NCI-H510A treated with DMSO at 0.1 percent for 48 hours (cell line): ENCODE measurements around the gene ACAP1.
A peak's percentile ranks its signal among the peaks of the same experiment; 100 is the strongest.
"Not testable (repeated sequence)": the region's sequence is repeated elsewhere in the genome, so short reads cannot be mapped to it uniquely, and the experiment has no call there.

ENCODE experiments used
- DNase-seq: peaks from one replicate; lab custom pipeline; 2025; lab: John Stamatoyannopoulos, UW

ACAP1 gene

DNA sequence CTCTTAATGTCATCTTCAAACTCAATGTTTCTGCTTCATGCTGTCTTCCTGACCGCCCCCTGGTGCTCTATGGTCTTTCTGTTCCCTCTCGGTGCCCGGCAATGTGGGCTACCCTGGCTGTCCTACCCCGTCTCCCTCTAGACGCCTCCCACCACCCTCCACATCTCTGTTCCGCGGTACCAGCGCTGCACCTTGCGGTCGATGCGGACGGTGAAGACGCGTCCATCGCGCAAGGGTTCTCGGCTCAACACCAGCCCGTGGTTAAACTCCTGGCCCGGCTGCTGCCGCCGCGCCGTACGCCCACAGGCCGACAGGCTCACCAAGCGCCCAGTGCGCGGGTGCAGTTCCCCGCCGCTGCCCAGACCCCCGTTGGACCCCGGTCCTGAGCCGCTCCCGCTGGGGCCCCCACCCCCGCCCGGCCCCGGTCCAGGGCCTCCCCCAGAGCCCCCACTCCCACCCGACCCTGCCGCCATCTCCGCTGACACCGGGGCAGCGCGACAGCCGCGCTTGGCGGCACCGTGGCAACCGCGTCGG is 7.4 kb upstream of the ACAP1 start, which contains the start of gene NEURL4:
NEURL4 (minus strand) TSS at position 496 of the 534 bp plus-strand sequence; CDS start at position 473, 23 bp downstream.
- no peak for DNase-seq

DNA sequence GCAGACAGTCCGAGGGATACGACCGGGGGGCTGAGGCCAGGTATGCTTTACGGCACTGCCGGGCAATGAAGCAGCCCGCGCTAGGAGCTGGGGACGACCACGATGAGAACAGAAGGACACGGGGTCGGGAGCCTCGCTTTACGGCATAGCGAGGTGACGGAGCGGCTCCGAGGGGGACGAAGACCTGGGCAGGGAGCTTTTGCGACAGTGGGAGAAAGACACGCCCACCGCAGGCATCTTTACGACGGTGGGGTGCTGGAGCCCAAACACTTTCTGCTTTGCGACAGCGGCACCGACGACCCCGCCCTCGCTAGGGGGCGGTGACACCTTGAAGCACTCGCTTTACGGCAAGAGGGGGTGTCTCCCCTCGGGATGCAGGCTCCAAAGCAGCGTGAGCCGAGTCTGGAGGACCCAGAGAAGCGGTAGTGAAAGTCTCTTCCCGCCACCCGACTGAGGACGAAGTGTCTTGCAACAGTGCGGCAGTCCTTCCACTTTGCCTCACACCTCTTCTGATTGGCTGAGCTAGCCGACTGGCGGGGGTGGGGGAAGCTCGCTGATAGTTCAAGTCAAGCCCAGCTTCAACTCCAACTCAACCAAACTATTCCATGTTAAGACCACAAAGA is 6.8 kb upstream of the ACAP1 start:
- peak; percentile 97 for DNase-seq

DNA sequence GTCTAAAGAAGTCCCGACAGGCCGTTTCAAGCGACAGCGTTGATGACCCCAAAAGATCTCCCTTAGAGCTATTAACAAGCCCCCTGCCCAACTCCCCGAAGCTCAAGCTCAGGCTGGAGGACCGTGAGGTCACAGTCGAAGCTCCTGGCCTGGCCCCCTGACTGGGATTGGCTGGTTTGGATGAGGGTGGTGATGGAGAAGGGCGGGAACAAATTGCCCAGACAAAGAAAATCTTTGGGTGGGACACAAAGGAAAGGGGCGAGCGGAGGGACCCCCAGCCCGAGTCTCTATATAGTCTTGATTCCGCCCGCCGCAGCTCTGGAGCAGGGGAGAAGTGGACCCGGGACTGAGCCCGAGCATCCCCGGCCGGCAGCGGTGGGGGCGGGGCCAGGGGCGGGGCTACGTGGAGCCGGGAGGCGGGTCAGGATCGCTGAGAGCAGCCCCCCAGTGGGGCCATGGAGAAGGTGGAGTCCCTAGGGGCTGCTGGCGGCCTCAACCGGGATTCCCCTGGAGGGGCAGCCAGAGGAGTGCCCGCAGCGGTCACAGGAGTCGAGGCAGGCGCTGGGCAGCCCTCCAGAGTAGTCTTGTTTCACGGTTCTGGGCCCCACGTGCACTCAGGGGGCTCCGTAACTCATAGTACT is 6.2 kb upstream of the ACAP1 start:
- peak; percentile 89 for DNase-seq

DNA sequence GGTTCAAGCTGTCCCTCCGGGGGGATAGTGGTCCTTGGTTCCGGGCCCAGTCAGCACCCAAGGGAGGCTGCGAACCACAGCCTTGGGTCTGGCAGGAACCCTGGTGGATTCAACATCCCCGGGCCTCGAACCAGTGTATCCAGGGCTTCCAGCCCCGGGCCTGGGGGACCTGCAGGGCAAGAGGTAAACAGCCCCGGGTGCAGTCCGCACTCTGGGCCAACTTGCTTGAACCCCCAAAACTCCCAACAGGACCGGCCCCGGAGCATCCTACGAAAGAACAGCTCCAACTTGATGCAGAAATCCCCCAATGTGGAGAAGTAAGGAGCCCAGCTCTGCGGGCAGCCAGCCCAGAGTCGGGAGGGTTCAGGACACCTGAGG is 5.7 kb upstream of the ACAP1 start:
- no peak for DNase-seq

DNA sequence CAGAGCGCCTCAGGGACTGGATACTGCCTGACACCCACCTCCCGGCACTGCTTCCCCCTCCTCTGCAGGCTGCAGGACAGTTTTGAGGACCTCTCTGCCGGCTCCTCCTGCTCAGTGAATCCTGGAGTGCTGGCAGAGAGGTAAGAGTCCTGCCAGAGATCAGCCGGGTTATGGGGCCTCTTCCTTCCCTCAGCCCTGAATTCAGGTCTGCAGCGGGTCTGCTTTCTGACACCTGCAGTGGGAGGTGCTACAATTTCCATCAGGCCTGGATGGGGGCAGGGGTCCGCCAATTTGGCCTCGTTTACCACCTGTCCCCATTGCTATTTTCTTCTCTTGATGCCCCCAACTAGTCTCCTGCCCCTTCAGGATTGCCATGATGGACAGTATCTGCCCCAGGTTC is 4.2 kb upstream of the ACAP1 start:
- DNase-seq = no peak

DNA sequence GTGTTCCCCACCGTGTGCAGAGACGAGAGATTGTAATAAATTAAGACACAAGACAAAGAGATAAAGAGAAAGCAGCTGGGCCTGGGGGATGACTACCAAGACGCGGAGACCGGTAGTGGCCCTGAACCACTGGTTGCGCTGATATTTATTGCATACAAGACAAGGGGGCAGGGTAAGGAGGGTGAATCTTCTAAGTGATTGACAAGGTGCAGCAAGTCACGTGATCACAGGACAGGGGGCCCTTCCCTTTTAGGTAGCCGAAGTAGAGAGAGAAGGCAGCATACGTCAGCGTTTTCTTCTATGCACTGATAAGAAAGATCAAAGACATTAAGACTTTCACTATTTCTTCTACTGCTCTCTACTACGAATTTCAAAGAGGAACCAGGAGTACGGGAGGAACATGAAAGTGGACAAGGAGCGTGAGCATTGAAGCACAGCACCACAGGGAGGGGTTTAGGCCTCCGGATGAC is 3.7 kb upstream of the ACAP1 start:
- not testable (repeated sequence) for DNase-seq

DNA sequence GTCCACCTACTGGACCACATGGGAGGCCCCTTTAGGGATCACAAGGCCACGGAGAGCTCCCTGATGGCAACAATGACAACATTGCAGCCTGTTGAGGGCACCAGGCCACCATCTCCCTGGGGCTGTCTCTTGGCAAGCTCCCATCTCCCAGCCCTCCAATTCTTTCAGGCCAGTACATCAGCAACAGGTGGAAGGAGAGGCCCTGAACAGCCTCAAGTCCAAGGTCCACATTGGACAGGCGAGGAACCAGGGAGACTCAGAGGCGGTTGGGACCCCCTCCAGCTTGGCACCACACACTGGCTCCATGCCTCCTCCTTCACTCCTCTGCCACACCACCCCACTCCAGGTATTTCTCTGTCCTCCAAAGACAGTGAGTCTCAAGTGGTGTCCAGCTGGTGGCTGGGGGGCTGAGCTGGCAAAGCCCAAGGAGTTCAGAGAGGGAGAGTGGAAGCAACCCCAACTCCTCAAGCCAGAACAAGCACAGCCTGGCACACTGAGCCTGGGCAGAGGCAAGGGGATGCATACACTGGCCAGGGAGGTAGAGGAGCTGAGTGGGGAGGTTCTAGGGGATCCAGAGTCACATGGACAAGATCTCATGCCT is 1.3 kb upstream of the ACAP1 start:
- no peak for DNase-seq

DNA sequence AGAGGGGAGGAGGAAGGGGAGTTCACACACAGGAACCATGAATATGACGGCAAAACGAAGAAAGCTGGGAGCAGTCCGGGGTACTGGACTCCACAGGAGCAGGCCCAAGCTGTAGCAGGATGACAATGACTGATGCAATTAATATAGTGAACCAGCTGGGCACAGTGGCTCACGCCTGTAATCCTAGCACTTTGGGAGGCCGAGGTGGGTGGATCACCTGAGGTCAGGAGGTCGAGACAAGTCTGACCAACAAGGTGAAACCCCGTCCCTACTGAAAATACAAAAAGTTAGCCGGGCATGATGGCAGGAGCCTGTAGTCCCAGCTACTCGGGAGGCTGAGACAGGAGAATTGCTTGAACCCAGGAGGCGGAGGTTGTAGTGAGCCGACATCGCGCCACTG is 564 bp upstream of the ACAP1 start:
- not testable (repeated sequence) for DNase-seq

DNA sequence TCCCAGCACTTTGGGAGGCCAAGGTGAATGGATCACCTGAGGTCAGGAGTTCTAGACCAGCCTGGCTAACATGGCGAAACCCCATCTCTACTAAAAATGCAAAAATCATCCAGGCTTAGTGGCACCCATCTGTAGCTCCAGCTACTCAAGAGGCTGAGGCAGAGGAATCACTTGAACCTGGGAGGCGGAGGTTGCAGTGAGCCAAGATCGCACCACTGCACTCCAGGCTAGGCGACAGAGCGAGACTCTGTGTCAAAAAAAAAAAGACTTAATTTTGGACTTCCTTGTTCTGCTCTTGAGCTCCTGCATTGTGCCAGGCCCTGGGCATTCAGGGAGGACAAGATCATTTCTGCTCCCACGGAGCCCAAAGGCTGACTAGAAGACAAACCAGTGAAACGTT is 1.3 kb downstream of the ACAP1 start:
- not testable (repeated sequence) for DNase-seq

DNA sequence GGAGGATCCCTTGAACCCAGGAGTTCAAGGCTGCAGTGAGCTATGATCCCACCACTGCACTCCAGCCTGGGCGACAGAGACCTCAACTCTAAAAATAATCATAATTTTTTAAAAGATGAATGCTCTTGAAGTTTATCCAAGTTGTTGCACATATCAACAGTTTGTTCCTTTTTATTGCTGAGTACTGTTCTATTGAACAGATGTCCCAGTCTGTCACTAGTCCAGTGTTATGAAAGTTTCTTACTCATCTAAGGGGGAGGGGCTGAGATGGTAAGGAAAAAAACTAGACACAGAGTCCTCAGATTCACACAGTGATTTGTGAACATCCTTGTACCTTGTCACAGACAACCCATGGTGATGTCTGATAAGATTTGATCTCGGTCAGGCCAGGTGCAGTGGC is 3.9 kb downstream of the ACAP1 start:
- DNase-seq = no peak

DNA sequence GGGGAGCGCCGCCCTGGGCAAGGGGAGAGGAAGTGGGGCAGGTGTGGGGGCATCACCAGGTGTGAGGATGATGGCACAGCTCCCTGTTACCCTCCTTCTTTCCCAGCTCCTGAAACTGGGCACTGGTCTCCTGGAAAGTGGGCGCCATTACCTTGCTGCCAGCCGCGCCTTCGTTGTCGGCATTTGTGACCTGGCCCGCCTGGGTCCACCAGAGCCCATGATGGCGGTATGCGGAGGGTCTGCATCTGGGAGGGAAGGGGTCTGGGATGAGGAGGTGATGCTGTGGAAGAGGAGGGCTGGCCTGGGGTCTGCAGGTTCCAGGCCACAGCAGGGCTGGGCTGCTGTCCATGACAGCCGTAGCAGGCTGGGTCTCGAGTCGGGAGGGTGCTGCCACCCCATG is 5.5 kb downstream of the ACAP1 start:
- DNase-seq = no peak

DNA sequence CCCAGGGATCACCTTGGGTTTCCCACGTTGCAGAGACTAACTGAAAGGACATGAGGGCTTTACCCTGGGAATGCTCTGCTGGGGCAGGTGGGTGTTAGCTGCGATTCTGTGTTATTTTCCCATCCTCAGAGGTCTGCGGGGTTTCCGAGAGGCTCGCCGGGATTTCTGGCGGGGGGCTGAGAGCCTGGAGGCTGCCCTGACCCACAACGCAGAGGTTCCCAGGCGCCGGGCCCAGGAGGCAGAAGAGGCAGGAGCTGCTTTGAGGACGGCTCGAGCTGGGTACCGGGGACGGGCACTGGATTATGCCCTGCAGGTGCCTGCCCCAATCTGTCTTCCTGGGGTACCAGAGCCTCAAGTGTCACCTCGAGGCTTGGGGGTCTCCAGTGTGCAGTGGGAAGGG is 6.9 kb downstream of the ACAP1 start:
- DNase-seq = no peak

DNA sequence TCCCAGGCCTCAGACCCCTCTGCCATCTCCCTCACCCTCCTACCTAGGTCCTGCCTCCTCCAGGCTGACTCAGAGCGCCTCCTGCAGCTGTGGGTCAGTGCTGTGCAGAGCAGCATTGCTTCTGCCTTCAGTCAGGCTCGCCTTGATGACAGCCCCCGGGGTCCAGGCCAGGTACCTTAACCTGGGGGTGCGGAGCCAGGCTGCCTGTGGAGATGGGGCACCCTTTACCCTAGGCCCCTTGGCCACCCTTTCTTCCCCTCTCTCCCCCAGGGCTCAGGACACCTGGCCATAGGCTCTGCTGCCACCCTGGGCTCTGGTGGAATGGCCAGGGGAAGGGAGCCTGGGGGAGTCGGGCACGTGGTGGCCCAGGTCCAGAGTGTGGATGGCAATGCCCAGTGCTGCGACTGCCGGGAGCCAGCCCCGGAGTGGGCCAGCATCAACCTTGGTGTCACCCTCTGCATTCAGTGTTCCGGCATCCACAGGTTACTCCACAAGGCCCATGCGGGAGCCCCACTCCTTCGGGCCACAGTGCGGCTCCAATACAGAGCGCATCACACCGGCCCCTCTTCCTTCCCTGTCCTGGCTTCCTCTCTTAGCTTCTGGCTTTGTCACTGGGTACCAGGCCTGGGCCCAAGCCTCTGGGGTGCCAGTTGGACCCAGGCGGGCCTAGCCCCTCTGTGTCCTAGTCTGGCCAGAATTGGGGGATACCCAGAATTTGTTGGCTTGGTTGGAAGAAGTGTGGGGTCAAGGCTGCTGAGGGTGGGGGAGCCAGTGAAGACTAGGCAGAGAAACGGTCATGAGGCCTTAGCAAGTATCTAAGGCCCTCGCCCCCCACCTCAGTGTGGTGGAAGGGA is 10.7 kb downstream of the ACAP1 start:
- DNase-seq = no peak

DNA sequence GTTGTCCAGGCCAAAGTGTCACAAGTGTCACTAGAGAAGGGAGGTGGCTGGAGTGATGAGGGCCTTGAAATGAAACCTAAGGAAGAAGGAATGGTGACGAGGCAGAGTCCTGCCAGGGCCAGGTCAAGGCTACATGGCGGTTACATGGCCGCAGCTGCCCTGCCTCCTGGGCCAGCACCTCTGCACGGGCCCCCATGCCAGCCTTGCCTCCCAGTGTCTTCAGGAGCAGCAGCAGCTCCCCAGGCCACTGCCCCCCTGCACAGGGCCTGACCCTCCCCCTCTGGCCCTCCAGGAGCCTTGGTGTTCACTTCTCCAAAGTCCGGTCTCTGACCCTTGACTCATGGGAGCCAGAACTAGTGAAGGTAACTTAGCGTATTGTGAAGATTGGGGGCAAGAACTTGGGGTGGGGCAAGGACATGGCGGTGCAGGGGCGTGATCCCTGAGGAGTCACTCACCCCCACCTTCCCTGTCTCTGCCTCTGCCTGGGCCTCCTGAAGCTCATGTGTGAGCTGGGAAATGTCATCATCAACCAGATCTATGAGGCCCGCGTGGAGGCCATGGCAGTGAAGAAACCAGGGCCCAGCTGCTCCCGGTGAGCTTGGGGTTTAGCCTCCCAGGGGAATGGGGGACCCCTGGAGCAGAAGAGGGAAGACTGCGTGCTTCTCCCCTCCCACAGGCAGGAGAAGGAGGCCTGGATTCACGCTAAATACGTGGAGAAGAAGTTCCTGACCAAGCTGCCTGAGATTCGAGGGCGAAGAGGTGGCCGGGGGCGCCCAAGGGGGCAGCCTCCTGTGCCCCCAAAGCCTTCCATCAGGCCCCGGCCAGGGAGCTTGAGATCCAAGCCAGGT is 11.5 kb downstream of the ACAP1 start:
- DNase-seq = no peak

DNA sequence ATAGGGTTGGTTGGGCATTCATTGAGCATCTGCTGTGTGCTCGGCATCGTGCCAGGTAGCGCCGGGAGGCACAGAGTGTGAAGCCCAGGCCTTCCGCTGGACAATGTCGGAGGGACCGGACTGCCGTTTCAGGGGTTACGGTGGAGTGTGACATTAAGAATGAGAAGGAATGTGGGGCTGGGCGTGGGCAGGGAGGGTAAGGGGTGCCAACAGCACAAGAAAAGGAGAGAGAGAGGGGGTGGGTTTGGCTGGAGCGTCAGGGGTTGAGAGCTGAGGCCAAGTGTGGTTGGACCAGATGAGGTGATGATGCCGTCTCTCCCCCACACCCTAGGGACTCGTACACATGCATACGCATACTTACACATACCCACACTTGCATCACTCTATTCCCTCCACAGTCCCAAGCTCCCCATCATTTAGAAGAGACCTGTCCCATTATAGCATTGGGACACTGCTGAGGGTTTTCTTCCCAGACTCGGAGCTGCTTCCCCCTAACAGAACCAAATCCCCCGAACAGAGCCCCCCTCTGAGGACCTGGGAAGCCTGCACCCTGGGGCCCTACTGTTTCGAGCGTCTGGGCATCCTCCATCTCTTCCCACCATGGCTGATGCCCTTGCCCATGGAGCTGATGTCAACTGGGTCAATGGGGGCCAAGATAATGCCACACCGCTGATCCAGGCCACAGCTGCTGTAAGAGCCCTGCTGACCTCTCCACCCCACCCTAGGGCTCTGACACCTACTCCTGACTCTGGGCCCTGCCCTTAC is 12.3 kb downstream of the ACAP1 start:
- DNase-seq = no peak

DNA sequence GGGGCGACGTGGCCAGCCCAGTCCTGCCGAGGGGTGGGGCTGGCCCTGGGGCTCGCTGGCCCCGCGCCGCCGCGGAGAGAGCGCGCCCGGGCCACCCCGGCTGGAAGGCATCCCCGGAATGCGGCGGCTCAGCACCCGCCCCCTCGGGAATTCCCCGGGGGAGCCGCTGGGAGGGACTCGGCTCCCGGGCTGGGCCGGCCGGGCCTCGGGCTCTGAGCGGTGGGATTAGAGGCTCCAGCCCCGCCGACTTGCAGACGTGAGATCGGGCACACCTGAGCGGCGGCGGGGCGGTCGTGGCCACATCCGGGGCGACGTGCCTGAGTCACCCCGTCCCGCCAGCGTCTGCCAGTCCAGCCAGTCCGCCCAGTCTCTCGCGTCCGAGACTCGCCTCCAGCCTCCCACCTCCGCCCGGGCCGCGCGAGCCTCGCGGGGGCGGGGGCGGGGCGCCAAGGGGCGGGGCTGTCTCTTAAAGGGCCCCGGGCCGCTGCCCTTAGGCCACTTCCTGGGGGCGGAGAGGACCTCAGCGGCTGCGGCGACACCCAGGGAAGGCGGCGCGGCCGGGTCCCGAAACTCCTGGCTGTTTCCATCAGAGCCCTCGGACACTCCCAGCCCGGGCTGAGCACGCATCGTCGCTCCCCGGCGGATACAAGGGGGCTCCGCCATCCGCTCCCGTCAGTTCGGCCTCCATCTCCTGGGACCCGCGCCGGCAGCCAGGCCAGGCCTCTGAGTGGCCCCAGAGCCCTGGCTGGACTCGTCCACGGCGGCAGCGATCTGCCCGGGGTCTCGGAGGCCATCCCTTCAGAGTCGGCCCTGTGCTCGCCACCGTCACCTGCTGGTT is 15.6 kb downstream of the ACAP1 start, which contains the start of gene KCTD11:
KCTD11 (plus strand) TSS at position 498 of the 838 bp plus-strand sequence.
- DNase-seq = peak; percentile 44

DNA sequence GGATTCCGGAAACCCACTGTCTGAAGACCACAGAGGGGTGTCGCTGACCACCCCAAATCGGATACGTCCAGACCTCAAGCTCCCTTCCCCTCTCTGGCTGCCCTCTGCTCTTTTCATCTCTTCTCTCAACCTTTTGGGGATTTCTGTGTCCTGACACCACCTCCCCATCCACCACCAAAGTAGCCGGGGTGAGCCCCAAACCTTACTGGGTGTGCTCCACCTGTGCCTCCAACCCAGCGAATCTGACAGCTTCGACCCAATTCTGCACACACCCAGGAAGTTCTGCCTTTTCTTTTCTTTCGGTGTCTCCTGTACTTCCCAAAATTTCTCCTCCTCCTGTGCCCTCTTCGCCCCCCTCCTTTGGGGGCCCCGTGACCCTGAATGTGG is 16.2 kb downstream of the ACAP1 start:
- DNase-seq = no peak

DNA sequence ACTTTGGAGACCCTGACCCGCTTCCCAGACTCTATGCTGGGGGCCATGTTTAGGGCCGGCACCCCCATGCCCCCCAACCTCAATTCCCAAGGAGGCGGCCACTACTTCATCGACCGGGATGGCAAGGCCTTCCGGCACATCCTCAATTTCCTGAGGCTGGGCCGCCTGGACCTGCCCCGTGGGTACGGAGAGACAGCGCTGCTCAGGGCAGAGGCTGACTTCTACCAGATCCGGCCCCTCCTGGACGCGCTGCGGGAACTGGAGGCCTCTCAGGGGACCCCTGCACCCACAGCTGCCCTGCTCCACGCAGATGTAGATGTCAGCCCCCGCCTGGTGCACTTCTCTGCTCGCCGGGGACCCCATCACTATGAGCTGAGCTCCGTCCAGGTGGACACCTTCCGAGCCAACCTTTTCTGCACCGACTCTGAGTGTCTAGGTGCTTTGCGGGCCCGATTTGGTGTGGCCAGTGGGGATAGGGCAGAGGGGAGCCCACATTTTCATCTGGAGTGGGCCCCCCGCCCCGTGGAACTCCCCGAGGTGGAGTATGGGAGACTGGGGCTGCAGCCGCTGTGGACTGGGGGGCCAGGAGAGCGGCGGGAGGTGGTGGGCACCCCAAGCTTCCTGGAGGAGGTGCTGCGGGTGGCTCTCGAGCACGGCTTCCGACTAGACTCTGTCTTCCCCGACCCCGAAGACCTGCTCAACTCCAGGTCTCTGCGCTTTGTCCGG is 16.7 kb downstream of the ACAP1 start:
- no peak for DNase-seq
